Ovary (tissue), 9 donors: ENCODE results near the gene FBXL17. TPM values are rescaled to one million over a fixed set of nuclear protein-coding genes. Genes with fewer than 3 reads are reported as not detected.

Experiments used
- DNase-seq, 5 donors: peaks; one replicate each; pipeline ENCODE4 v3.0.0-alpha.2; 2019 to 2020
- H3K27ac ChIP-seq, 2 donors: fragments of 200-600 bp; one replicate each; pipeline versions ENCODE4 v1.5.1 to v1.8.0; 2019 to 2022
- H3K27me3 ChIP-seq: fragments of 200-600 bp; one replicate; pipeline ENCODE4 v1.8.0; 2022
- H3K36me3 ChIP-seq: fragments of 200-600 bp; sonication (generic); one replicate; pipeline ENCODE4 v1.5.1; 2019
- H3K4me1 ChIP-seq: one replicate; pipeline ENCODE4 v1.8.1; 2013; ENCODE audit warnings: mild to moderate bottlenecking, moderate library complexity; ENCODE audit not compliant: insufficient read depth
- H3K4me3 ChIP-seq: fragments of 200-600 bp; sonication (generic); one replicate; pipeline ENCODE4 v1.5.1; 2017
- H3K9me3 ChIP-seq, 2 donors: fragments of 200-600 bp in 1 of 2; sonication (generic) in 1 of 2; one replicate each; pipeline versions ENCODE4 v1.5.1 to v1.8.1; 2013 to 2019; ENCODE audit warnings: mild to moderate bottlenecking in 1 of 2, moderate library complexity in 1 of 2
- EP300 ChIP-seq: sonication (generic); formaldehyde crosslinking; IDR thresholded peaks from one replicate; pipeline ENCODE4 v1.6.1; 2017; ENCODE audit warnings: antibody characterized with exemption
- POLR2A ChIP-seq: fragments of 450-650 bp; IDR thresholded peaks from one replicate; pipeline ENCODE4 v1.6.1; 2017; ENCODE audit warnings: antibody characterized with exemption, mild to moderate bottlenecking, moderate library complexity
- WGBS, 3 donors: extraction: QIAGEN DNeasy Blood & Tissue Kit in 1 of 3; methylation state at CpG; one replicate each; pipeline versions ENCODE4 v1.1.5 to v1.1.7; 2013 to 2017; 5-methylcytosine and 5-hydroxymethylcytosine counted together
- intact Hi-C, 4 donors: fragments of 100-400 bp; cut with DNase I; formaldehyde crosslinking; loops; one replicate each; pipeline versions ENCODE4 v1.11.0 to v1.15.1; 2022 to 2023
- polyA plus RNA-seq, 2 donors: library from polyadenylated mRNA; stranded (reverse); fragments of 200-250 nt in 1 of 2; fragments of 350-450 nt in 1 of 2; fragmentation: Illumina TruSeq in 1 of 2; extraction: RNeasy Lipid Tissue Mini Kit (QIAGEN cat#74804) in 1 of 2; gene quantifications; one replicate each; pipeline ENCODE4 v1.2.3, GENCODE V29; 2013 to 2014
- total RNA-seq, 7 donors: library from RNA; depleted of rRNA in 2 of 7; stranded (reverse); fragments of >200 nt in 2 of 7; fragmentation: NEBNext Ultra II Directional in 3 of 7; extraction: Animal tissue kit (Norgen Biotek cat#: 25700) in 3 of 7; gene quantifications; one replicate each; pipeline versions ENCODE4 v1.1.0 to v1.2.4, GENCODE V29; 2016 to 2023
- TF ChIP-seq, protein P1 (sequence below), 3 donors: fragments of 450-650 bp in 2 of 3; fragments of 200-600 bp in 1 of 3; IDR thresholded peaks; one replicate each; pipeline versions ENCODE4 v1.5.1 to v1.8.0; 2016 to 2022; ENCODE audit warnings: antibody characterized with exemption in 3 of 3, mild to moderate bottlenecking in 1 of 3
- donor health status: DM: no; HTN: no; CAD: no; lungs with moderate emphysema.
- donor health status: DM: no; HTN: no; CAD: no.
- donor health status: Bipolar disorder and iron deficiency.
- donor health status: DM: yes; HTN: yes; CAD: no.
- donor health status: DM: no; HTN: no; CAD: no.
- donor health status: DM: yes; HTN: yes; CAD: no.

The FBXL17 gene
- total and polyA plus RNA-seq, 9 donors, result 6.8 to 20.4 (median 15.9) TPM

DNA sequence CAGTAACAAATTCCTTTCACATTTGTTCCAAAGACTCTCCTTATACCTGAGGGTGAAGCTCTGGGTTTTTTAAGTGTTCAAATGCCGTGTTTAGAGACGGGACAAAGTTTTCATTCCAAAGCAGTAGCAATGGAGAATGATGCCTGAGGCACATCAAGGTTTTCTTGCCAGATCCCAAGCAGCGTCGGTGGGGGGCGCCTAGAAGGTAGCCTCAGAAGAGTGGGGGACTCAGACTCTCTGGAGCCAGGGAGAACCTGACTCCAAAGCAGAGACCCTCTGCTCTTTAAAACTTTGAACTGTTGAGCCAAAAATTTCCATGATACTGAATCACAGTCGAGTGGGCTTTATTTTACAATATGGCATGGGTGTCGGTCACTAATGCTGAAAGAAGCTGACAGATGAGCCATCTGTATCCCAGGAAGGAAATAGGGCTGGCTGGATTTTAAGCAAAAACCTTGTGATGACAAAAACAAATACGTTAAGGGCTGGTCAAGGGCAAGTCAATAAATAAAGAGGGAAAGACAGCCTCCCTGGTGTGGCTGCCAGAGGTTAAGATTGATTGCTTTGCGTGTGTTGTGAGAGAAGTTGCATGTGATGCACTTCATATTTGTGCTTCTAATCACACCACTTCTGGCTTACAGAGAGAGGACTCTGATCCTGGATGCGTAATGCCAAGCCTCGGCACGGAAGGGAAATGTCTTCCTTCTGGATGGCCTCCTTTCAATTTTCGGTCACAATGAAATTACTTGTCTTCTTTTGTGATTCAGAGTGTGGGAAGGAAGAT, 550.1 kb downstream of the FBXL17 start:
- Histone ChIP-seq H3K27ac (no peak overlapping the region), H3K27me3 (no peaks in the 10 kb centered on the region), H3K4me1 (peaks cover 1% of the 10 kb centered on the region), H3K36me3 (no peaks in the 10 kb centered on the region), H3K9me3 (no peaks in the 10 kb centered on the region), H3K4me3 (no peak overlapping the region)
- intact Hi-C loops, result no loop called here
- no peak for DNase-seq
- 22 to 23% (median 22%) methylated on average over 13 of the region's 13 CpGs for WGBS, 3 donors
- TF ChIP-seq EP300, result no peak
- no peak for TF ChIP-seq POLR2A
- TF ChIP-seq, protein P1, sequence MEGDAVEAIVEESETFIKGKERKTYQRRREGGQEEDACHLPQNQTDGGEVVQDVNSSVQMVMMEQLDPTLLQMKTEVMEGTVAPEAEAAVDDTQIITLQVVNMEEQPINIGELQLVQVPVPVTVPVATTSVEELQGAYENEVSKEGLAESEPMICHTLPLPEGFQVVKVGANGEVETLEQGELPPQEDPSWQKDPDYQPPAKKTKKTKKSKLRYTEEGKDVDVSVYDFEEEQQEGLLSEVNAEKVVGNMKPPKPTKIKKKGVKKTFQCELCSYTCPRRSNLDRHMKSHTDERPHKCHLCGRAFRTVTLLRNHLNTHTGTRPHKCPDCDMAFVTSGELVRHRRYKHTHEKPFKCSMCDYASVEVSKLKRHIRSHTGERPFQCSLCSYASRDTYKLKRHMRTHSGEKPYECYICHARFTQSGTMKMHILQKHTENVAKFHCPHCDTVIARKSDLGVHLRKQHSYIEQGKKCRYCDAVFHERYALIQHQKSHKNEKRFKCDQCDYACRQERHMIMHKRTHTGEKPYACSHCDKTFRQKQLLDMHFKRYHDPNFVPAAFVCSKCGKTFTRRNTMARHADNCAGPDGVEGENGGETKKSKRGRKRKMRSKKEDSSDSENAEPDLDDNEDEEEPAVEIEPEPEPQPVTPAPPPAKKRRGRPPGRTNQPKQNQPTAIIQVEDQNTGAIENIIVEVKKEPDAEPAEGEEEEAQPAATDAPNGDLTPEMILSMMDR (IDR thresholded peaks at IDR 0.05), result no peak

DNA sequence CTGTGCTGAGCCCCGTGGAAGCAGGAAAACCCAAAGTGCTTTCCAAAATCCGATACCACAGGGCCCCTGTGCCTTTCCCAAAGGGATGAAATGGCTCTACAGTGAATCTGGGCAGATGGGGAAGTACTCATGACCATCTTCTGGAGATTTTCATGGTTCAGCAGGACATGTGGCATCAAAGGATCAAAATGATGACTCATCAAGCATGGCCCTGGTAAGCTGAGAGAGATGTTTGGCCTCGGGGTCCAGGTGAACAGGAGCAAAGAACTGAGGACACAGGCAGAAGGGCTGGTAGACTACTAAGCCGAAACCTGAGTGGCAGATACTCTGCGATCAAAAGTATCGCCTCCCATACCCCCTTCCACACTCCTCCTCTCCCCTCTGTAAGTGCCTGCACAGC, 551.1 kb downstream of the FBXL17 start:
- H3K36me3 ChIP-seq, result no peaks in the 10 kb centered on the region
- TF ChIP-seq EP300 (no peak), POLR2A (no peak)
- TF ChIP-seq, protein P1 (IDR thresholded peaks at IDR 0.05), result no peak

GRCh38 chr5:107826311-107827000, 555.4 kb downstream of the FBXL17 start:
- DNase-seq, result no peak
- WGBS, 3 donors, result 78 to 85% (median 80%) methylated on average over 6 of the region's 6 CpGs
- no peaks in the 10 kb centered on the region for H3K4me1 ChIP-seq
- no peak overlapping the region for H3K4me3 ChIP-seq
- no peaks in the 10 kb centered on the region for H3K36me3 ChIP-seq
- no peak overlapping the region for H3K27ac ChIP-seq
- intact Hi-C loops, result no loop called here
- TF ChIP-seq POLR2A, result no peak
- TF ChIP-seq, protein P1 (IDR thresholded peaks at IDR 0.05), result no peak
- H3K9me3 ChIP-seq, result no peaks in the 10 kb centered on the region
- no peaks in the 10 kb centered on the region for H3K27me3 ChIP-seq

More for the DNA sequence above, 551.1 kb downstream of the FBXL17 start:
- no peaks in the 10 kb centered on the region for H3K27me3 ChIP-seq
- no peak overlapping the region for H3K4me3 ChIP-seq
- intact Hi-C loops, result no loop called here
- H3K27ac ChIP-seq, result no peak overlapping the region
- peaks cover 1% of the 10 kb centered on the region for H3K4me1 ChIP-seq
- no peak for DNase-seq
- H3K9me3 ChIP-seq, result no peaks in the 10 kb centered on the region
- WGBS, 3 donors, result 81 to 87% (median 86%) methylated on average over 6 of the region's 6 CpGs

- Histone ChIP-seq H3K4me1 (no peaks in the 10 kb centered on the region), H3K27ac (no peak overlapping the region), H3K4me3 (no peak overlapping the region), H3K27me3 (no peaks in the 10 kb centered on the region), H3K36me3 (no peaks in the 10 kb centered on the region), H3K9me3 (no peaks in the 10 kb centered on the region)
- DNase-seq, result no peak
- intact Hi-C loops, result no loop called here
- TF ChIP-seq POLR2A (no peak), EP300 (no peak)
- TF ChIP-seq, protein P1 (IDR thresholded peaks at IDR 0.05), result no peak
- 47 to 59% (median 55%) methylated on average over 1 of the region's 1 CpG for WGBS, 3 donors
Observed at GRCh38 chr5:107824821-107825220, 557.1 kb downstream of the FBXL17 start.
